MCF 10A (cell line): ENCODE results near the gene GTF3C2. TPM values are rescaled to one million over a fixed set of nuclear protein-coding genes. Genes with fewer than 3 reads are reported as not detected.
"Not testable (repeated sequence)": the region's sequence is repeated elsewhere in the genome, so short reads cannot be mapped to it uniquely, and the experiment has no call there.

Experiments
- BruUV-seq: library from RNA; stranded (reverse); fragments of 400-500 nt; replicated peaks from 2 replicates; lab custom pipeline; 2021; lab: Mats Ljungman, UMichigan
- CTCF ChIA-PET: fragments of 300-600 bp; sonication (Branson Sonifier 250); formaldehyde crosslinking; extraction: SDS; loops from one replicate; lab custom pipeline; 2021; ENCODE audit warnings: antibody characterized with exemption, inconsistent platforms; lab: Yijun Ruan, JAX
- POLR2A ChIA-PET: fragments of 300-600, 350-650 bp; sonication (Branson Sonifier 250); formaldehyde crosslinking; extraction: SDS; loops from one replicate; lab custom pipeline; 2020; ENCODE audit warnings: antibody characterized with exemption, inconsistent platforms; lab: Yijun Ruan, JAX
- DNase-seq: peaks from one replicate; pipeline ENCODE4 v3.0.0-alpha.2; 2018; ENCODE audit not compliant: unreplicated experiment
- H3K27ac Mint-ChIP-seq: one replicate; pipeline ENCODE4 v1.8.0; 2022; ENCODE audit warnings: mild to moderate bottlenecking, low read depth, mixed read lengths; ENCODE audit not compliant: unreplicated experiment
- H3K27me3 Mint-ChIP-seq: one replicate; pipeline ENCODE4 v1.8.0; 2022; ENCODE audit warnings: mixed read lengths; ENCODE audit not compliant: insufficient read depth, unreplicated experiment
- H3K36me3 Mint-ChIP-seq: one replicate; pipeline ENCODE4 v1.8.0; 2022; ENCODE audit warnings: mild to moderate bottlenecking, moderate library complexity, mixed read lengths; ENCODE audit not compliant: insufficient read depth, unreplicated experiment
- H3K4me1 Mint-ChIP-seq: one replicate; pipeline ENCODE4 v1.8.0; 2022; ENCODE audit warnings: mixed read lengths; ENCODE audit not compliant: insufficient read depth, unreplicated experiment
- H3K4me3 Mint-ChIP-seq: one replicate; pipeline ENCODE4 v1.8.0; 2022; ENCODE audit warnings: mild to moderate bottlenecking, moderate library complexity, mixed read lengths; ENCODE audit not compliant: unreplicated experiment
- H3K9me3 Mint-ChIP-seq: one replicate; pipeline ENCODE4 v1.8.0; 2022; ENCODE audit warnings: mixed read lengths; ENCODE audit not compliant: unreplicated experiment
- CTCF ChIP-seq: fragments of 200-600 bp; IDR thresholded peaks from one replicate; pipeline ENCODE4 v1.8.0; 2022; ENCODE audit warnings: antibody characterized with exemption, mild to moderate bottlenecking; ENCODE audit not compliant: unreplicated experiment
- intact Hi-C: fragments of 100-400 bp; cut with micrococcal nuclease; formaldehyde crosslinking; loops from 2 replicates; pipeline ENCODE4 v1.14.1; 2022
- total RNA-seq: library from RNA; stranded (reverse); gene quantifications from 2 replicates; pipeline ENCODE4 v1.2.3, GENCODE V29; 2022

The GTF3C2 gene
- total RNA-seq, 1 experiment from 2014 or later: 47.8 TPM

- H3K4me3 Mint-ChIP-seq: peak overlapping the region; percentile 43
- no peaks in the 10 kb centered on the region for H3K27me3 Mint-ChIP-seq
- BruUV-seq: no TSS peak
- POLR2A ChIA-PET: interaction anchor here (0.6 to 3.7 kb wide), 5 partner anchors 11 to 31 kb away, joined by 4 to 31 read pairs (median 19); partner anchors contain the start of genes EIF2B4 and MPV17
- peaks cover 32% of the 10 kb centered on the region for H3K4me1 Mint-ChIP-seq
- H3K9me3 Mint-ChIP-seq: no peaks in the 10 kb centered on the region
- no peak overlapping the region for H3K27ac Mint-ChIP-seq
- no peak for DNase-seq
- H3K36me3 Mint-ChIP-seq: peaks cover 22% of the 10 kb centered on the region
- TF ChIP-seq CTCF: no peak
- intact Hi-C loops: no loop called here
- CTCF ChIA-PET: interaction anchor here (1.3 kb wide), 1 partner anchor 34 kb away, joined by 5 read pairs; no protein-coding TSS in a partner anchor
These were observed 2.0 kb downstream of the GTF3C2 start for GRCh38 chr2:27354597-27354927.

DNA sequence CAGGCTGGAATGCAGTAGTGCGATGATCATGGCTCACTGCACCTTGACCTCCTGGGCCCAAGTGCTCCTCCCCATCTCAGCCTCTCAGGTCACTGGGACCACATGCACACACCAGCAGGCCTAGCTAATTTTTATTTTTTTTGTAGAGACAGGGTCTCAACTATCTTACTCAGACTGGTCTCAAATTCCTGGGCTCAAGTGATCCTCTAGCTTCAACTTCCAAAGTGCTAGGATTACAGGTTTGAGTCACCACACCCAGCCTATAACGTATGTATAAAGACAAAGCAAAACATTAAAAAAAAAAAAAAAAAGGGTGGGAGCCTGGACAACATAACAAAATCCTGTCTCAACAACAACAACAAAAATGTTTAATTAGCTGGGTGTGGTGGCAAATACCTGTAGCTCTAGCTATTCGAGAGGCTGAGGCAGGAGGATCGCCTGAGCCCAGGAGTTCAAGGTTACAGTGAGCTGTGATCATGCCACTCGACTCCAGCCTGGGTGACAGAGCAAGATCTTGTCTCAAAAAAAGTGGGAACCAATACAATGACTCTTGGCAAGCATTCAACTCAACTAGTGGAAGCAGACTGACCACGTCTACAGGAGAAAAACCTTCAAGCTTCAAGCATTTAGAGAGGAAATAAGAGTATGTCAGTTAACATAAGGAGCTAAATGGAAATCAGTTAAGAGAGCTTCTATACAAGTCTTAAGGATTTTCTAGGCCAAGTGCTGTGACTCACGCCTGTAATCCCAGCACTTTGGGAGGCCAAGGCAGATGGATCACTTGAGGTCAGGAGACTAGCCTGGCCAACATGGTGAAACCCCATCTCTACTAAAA lies 2.6 kb downstream of the GTF3C2 start:
- peak overlapping the region; percentile 43 for H3K4me3 Mint-ChIP-seq
- H3K9me3 Mint-ChIP-seq: no peaks in the 10 kb centered on the region
- DNase-seq: no peak
- POLR2A ChIA-PET: interaction anchor here (0.6 to 3.7 kb wide), 5 partner anchors 11 to 31 kb away, joined by 3 to 31 read pairs (median 14); partner anchors contain the start of genes EIF2B4 and MPV17
- intact Hi-C loops: no loop called here
- H3K27me3 Mint-ChIP-seq: no peaks in the 10 kb centered on the region
- H3K27ac Mint-ChIP-seq: no peak overlapping the region
- CTCF ChIA-PET: interaction anchor here (0.6 to 2.0 kb wide), 5 partner anchors 16 to 336 kb away, joined by 3 to 7 read pairs (median 5); partner anchors contain the start of genes EIF2B4 and MPV17
- no peak for TF ChIP-seq CTCF
- H3K36me3 Mint-ChIP-seq: peaks cover 28% of the 10 kb centered on the region
- BruUV-seq: no TSS peak
- H3K4me1 Mint-ChIP-seq: peaks cover 32% of the 10 kb centered on the region

- POLR2A ChIA-PET: interaction anchor here (1.2 to 3.7 kb wide), 5 partner anchors 10 to 30 kb away, joined by 3 to 31 read pairs (median 14); partner anchors contain the start of genes EIF2B4, MPV17 and SNX17
- CTCF ChIA-PET: interaction anchor here (0.6 to 2.0 kb wide), 5 partner anchors 17 to 335 kb away, joined by 3 to 7 read pairs (median 5); partner anchors contain the start of genes EIF2B4 and MPV17
- DNase-seq, H3K9me3 Mint-ChIP-seq, intact Hi-C loops, H3K27me3 Mint-ChIP-seq, H3K4me3 Mint-ChIP-seq, BruUV-seq, H3K27ac Mint-ChIP-seq: not testable (repeated sequence)
- Mint-ChIP-seq H3K36me3 (peaks cover 34% of the 10 kb centered on the region), H3K4me1 (peaks cover 27% of the 10 kb centered on the region)
These were observed 3.2 kb downstream of the GTF3C2 start for GRCh38 chr2:27353386-27353761.

DNA sequence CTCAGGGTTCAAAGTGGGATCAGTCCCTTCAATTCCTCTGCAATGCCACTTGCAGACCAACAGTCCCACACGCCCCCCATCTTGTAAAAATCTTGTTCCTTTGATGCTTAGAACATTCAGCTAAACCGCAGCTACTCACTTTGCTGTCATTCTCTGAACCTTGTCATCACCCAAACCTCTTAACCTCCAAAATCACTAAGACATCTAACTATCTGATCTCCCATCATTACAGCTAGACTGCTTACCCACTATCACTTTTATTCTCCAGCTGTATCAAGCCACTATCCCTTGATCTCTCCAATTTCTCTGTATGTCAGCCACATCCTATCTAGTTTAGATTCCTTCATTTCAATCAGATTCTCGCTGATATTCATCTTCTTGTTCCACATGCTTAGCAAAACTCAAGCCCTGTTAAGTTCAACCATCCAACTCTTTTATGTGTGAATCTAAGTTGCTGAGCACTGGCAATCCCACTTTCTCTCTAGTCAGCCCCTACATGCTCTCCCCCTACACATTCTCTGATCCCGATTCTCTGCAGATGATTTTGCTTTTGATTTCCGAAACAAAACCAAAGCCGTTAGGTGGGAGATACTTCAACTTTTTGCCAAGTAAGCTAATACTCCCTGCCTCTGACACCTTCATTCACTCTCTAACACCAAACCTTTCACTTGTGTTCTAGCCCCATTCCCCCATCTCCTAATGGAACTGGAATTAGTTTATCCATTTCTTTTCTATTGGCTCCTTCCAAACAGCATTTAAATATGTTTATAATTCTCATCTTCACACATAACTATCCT lies 4.6 kb downstream of the GTF3C2 start:
- TF ChIP-seq CTCF: no peak
- Mint-ChIP-seq H3K27me3 (no peaks in the 10 kb centered on the region), H3K27ac (peak overlapping the region; percentile 6), H3K4me3 (no peak overlapping the region), H3K36me3 (peaks cover 36% of the 10 kb centered on the region), H3K9me3 (no peaks in the 10 kb centered on the region), H3K4me1 (peaks cover 27% of the 10 kb centered on the region)
- CTCF ChIA-PET: interaction anchor here (0.6 to 2.0 kb wide), 5 partner anchors 8 to 1493 kb away, joined by 3 to 7 read pairs (median 3); partner anchors contain the start of gene MPV17
- DNase-seq: no peak
- intact Hi-C loops: no loop called here
- BruUV-seq: no TSS peak
- POLR2A ChIA-PET: interaction anchor here (0.6 to 3.7 kb wide), 9 partner anchors 8 to 76 kb away, joined by 3 to 31 read pairs (median 3); partner anchors contain the start of genes EIF2B4, MPV17, NRBP1 and SNX17
